ENCODE data around the gene UNC119B. TPM values are rescaled to one million over a fixed set of nuclear protein-coding genes. Genes with fewer than 3 reads are reported as not detected.

The UNC119B gene
- total RNA-seq, 1 experiment from 2014 or later, result 33.8 TPM

DNA sequence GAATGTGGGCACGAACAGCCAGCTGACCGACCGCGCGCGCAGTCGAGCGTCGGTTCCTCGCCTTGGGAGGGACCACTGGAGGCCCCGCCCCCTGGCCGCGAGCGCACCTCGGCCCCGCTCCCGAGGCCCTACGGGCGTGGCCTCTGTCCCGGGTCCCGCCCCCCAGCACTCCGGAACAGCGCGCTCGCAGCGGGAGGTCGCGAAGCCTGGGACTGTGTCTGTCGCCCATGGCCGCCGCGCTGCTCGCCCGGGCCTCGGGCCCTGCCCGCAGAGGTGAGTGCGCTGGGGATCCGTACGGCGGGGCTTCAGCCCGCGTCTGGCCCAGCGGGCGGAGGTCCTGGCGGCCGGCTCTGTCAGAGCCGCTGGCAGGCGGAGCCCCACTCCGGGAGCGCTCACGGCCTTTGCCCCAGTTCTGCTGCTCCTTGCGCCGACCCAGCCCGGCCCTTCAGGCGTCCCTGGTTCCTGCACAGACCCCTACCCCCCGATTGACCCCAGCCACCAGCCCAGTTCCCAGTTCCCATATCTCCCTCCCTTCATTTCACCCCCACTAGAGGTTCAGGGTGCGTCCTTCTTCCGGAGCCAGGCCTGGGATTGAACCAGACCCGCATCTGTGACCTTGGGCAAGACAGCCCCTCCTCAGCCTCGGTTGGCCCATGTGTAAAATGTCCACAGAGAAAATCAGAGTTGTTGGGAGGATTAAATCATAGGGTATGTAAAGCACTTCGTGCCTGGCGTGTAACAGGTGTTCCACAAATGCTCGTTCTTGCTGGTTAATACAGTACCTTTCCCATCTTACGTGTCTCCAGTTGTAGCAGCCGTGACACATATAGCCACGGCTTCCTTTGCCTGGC, 15.6 kb downstream of the UNC119B start, which contains the start of gene ACADS:
ACADS (plus strand) TSS at position 168 of the 851 bp plus-strand sequence; CDS start at position 228, 60 bp downstream.
- ATAC-seq (peak; percentile 100), DNase-seq (ENCODE audit: low read depth, low spot score) (peak; percentile 51)
- intact Hi-C loops (cut with micrococcal nuclease), result loop anchor here (5.0 kb wide), 1 partner anchor 246 kb away; no protein-coding TSS in a partner anchor
- H3K9me2 ChIP-seq (ENCODE audit: insufficient read depth), result no peaks in the 10 kb centered on the region
- H4K20me1 ChIP-seq (ENCODE audit: insufficient read depth), result no peaks in the 10 kb centered on the region
- CTCF ChIA-PET, result interaction anchor here (0.6 kb wide), 1 partner anchor 214 kb away, joined by 3 read pairs; no protein-coding TSS in a partner anchor
- RAD21 ChIA-PET (ENCODE audit: low non-redundant PET in 1 of 2, low total read pairs in 2 of 2, uncharacterized antibody in 2 of 2, unreplicated experiment in 2 of 2), result no interaction called here
- peaks cover 15 to 24% of the 10 kb centered on the region in 2 experiments; a peak in 3 of 4 replicates for H3K36me3 ChIP-seq (ENCODE audit: control insufficient read depth in 1 of 2, insufficient read depth in 2 of 2, low read length in 2 of 2)
- H3K4me2 ChIP-seq (ENCODE audit: low read length), result peak within 1 kb of the TSS; percentile 96
- peak within 1 kb of the TSS; percentile 81 for H3K9ac ChIP-seq (ENCODE audit: low read length)
- POLR2A ChIA-PET, result interaction anchor here (1.2 kb wide), 1 partner anchor 15 kb away, joined by 3 read pairs; the partner anchor contains the start of gene UNC119B
- H3K4me1 ChIP-seq (ENCODE audit: control insufficient read depth in 1 of 2, insufficient read depth in 2 of 2, low read length in 2 of 2), result peaks cover 3 to 18% of the 10 kb centered on the region in 2 experiments; a peak in 2 of 4 replicates
- no peaks in the 10 kb centered on the region for H3K9me3 ChIP-seq (ENCODE audit: control insufficient read depth in 1 of 2, insufficient read depth in 1 of 2, low read depth in 1 of 2, low read length in 2 of 2)
- no peaks in the 10 kb centered on the region for H3K27me3 ChIP-seq (ENCODE audit: insufficient read depth, low read length)
- peak within 1 kb of the TSS; percentile 73 for H3K27ac ChIP-seq (ENCODE audit: low read depth, low read length)
- no peaks in the 10 kb centered on the region for H3K79me2 ChIP-seq (ENCODE audit: insufficient read depth, low read length)
- H3K4me3 ChIP-seq (replicated peaks in 1 of 2; ENCODE audit: low read depth in 1 of 2, low read length in 2 of 2), result peak within 1 kb of the TSS; percentile 81 to 83
- peak within 1 kb of the TSS; percentile 32 for H2AFZ ChIP-seq (ENCODE audit: low read depth, low read length, poor library complexity, severe bottlenecking)
- no TSS peak for BruUV-seq (replicated peaks)
- TF ChIP-seq JUND (IDR thresholded peaks at IDR 0.05), result no peak
- TF ChIP-seq ZBTB33 (IDR thresholded peaks at IDR 0.05; ENCODE audit: extremely low read depth, insufficient replicate concordance, low read length), result no peak
- no peak for TF ChIP-seq ELF1 (IDR thresholded peaks at IDR 0.05; ENCODE audit: borderline replicate concordance, low read depth)
- TF ChIP-seq RAD21 (IDR thresholded peaks at IDR 0.05; ENCODE audit: low read depth), result 0 out of 2 replicates have a peak, but pooled peaks have one; percentile 6
- TF ChIP-seq POLR2AphosphoS5 (IDR thresholded peaks at IDR 0.05; ENCODE audit: low read depth, low read length), result peak; percentile 92
- no peak; the same call in 1 of the 2 replicates for TF ChIP-seq SP1 (IDR thresholded peaks at IDR 0.05; ENCODE audit: low read depth)
- peak; percentile 68 for TF ChIP-seq POLR2A (IDR thresholded peaks at IDR 0.05; ENCODE audit: borderline replicate concordance, extremely low read depth, insufficient read depth, insufficient read length)
- TF ChIP-seq CEBPB (IDR thresholded peaks at IDR 0.05; ENCODE audit: low read depth), result no peak
- peak; percentile 78 for TF ChIP-seq ZFX (IDR thresholded peaks at IDR 0.05)
- TF ChIP-seq CBX3 (IDR thresholded peaks at IDR 0.05; ENCODE audit: low read depth), result no peak
- TF ChIP-seq CTCF (IDR thresholded peaks at IDR 0.05 in 2 of 3, conservative IDR thresholded peaks at IDR 0.05 in 1 of 3; ENCODE audit: borderline replicate concordance in 1 of 3, insufficient read depth in 1 of 3, low read depth in 2 of 3, low read length in 2 of 3), result no peak
- no peak for TF ChIP-seq REST (IDR thresholded peaks at IDR 0.05; ENCODE audit: low read depth)
- peak; percentile 70 for TF ChIP-seq YY1 (IDR thresholded peaks at IDR 0.05; ENCODE audit: extremely low read depth, insufficient replicate concordance, low read depth, low read length)
- peak; percentile 70; the same call in 1 of the 2 replicates for TF ChIP-seq MAX (IDR thresholded peaks at IDR 0.05)
- TF ChIP-seq ZNF274 (IDR thresholded peaks at IDR 0.05; ENCODE audit: low read depth, low read length), result no peak
- TF ChIP-seq SRF (IDR thresholded peaks at IDR 0.05; ENCODE audit: low read depth), result no peak
- TF ChIP-seq EZH2 (IDR thresholded peaks at IDR 0.05), result no peak
- TF ChIP-seq SIN3A (IDR thresholded peaks at IDR 0.05; ENCODE audit: low read depth), result peak; percentile 45; the same call in 1 of the 2 replicates
- no peak for TF ChIP-seq EZH2phosphoT487 (IDR thresholded peaks at IDR 0.05; ENCODE audit: borderline replicate concordance)

Data from HCT116 (cell line).